ENCODE measurements around the gene NAALADL2. TPM values are rescaled to one million over a fixed set of nuclear protein-coding genes. Genes with fewer than 3 reads are reported as not detected.

The NAALADL2 gene
- total and polyA plus RNA-seq, 2 of the 13 experiments (the other 11 are each of a cell fraction or from before 2014, with no cell fraction given): 0.08 TPM; not detected in 1

DNA sequence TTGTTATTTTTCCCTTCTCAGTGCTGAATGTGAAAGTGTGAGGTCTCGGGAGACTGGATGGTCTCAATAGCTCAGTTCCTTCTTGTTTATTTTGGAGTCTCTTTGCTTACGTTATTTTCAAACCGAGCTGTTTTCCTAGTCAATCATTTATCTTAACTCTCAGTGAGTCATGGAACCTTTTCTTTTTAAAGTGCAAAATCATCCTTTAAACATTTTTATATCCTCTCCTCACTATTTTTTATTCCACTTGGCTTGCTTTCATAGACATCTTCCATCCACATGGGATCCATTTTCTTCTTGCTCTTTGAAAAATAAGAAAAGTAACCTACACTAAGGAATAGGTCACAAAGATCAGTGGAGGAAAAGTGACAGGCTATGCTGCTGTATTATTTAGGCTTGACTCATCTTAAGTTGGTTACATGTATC, 497.8 kb downstream of the NAALADL2 start (continued):
- no peak for TF ChIP-seq ZNF563 (CRISPR knock-in tag; IDR thresholded peaks at IDR 0.05)
- TF ChIP-seq, protein P1, sequence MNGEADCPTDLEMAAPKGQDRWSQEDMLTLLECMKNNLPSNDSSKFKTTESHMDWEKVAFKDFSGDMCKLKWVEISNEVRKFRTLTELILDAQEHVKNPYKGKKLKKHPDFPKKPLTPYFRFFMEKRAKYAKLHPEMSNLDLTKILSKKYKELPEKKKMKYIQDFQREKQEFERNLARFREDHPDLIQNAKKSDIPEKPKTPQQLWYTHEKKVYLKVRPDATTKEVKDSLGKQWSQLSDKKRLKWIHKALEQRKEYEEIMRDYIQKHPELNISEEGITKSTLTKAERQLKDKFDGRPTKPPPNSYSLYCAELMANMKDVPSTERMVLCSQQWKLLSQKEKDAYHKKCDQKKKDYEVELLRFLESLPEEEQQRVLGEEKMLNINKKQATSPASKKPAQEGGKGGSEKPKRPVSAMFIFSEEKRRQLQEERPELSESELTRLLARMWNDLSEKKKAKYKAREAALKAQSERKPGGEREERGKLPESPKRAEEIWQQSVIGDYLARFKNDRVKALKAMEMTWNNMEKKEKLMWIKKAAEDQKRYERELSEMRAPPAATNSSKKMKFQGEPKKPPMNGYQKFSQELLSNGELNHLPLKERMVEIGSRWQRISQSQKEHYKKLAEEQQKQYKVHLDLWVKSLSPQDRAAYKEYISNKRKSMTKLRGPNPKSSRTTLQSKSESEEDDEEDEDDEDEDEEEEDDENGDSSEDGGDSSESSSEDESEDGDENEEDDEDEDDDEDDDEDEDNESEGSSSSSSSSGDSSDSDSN (CRISPR knock-in tag; IDR thresholded peaks at IDR 0.05): no peak
- TF ChIP-seq ZNF772 (CRISPR knock-in tag; IDR thresholded peaks at IDR 0.05): no peak
- no peak for TF ChIP-seq RBM39 (IDR thresholded peaks at IDR 0.05; ENCODE audit: low read depth, low read length, poor library complexity, severe bottlenecking)

DNA sequence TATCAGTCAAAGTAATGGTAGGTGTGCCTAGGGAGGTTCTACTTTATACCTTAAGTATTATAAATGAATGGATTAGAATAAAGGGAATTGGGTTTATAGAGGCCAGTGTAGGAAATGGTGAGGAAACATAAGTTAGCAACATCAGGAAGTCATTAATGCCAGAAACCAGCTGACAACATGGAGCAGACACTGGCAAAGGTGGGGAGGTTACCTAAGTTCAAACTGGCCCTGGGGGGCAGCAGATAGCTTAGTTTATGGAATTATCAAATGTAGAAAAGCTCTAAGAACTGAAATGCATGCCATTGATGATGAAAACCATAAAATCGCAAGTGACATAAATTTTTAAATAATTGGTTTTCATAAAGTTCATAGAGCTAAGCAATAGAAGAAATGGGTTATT, 498.6 kb downstream of the NAALADL2 start:
- DNase-seq (ENCODE audit: low spot score) (no peak), ATAC-seq (no peak), FAIRE-seq (no peak)
- Histone ChIP-seq H3K9ac (ENCODE audit: insufficient read depth, low read depth, low read length) (no peak overlapping the region), H3K4me2 (ENCODE audit: low read depth, low read length) (no peak overlapping the region), H4K20me1 (ENCODE audit: insufficient read depth, low read length) (no peaks in the 10 kb centered on the region), H3K36me3 (replicated peaks in 1 of 2; ENCODE audit: control insufficient read depth in 1 of 2, insufficient read depth in 2 of 2, low read length in 2 of 2) (no peaks in the 10 kb centered on the region), H3K4me1 (ENCODE audit: insufficient read depth, low read length) (no peaks in the 10 kb centered on the region), H3K4me3 (replicated peaks in 1 of 3; ENCODE audit: insufficient read depth in 1 of 3, low read depth in 2 of 3, low read length in 3 of 3) (no peak overlapping the region), H3K27me3 (ENCODE audit: control insufficient read depth in 1 of 2, insufficient read depth in 2 of 2, low read length in 2 of 2) (no peaks in the 10 kb centered on the region), H3K79me2 (ENCODE audit: insufficient read depth, low read length) (no peaks in the 10 kb centered on the region), H3K27ac (ENCODE audit: extremely low read length, insufficient read depth, low read length) (no peak overlapping the region), H3K9me3 (ENCODE audit: low read length) (peaks cover 11% of the 10 kb centered on the region), H2AFZ (ENCODE audit: low read length) (no peak overlapping the region)
- in situ Hi-C loops (cut with HindIII; ENCODE audit: extremely low pct_ligation_motif_present, low pct_unique_long_range_greater_than_20kb): no loop called here
- POLR2A ChIA-PET: no interaction called here
- WGBS (ENCODE audit: low lambda C conversion rate): 48% methylated on average over 1 of the region's 1 CpG
- intact Hi-C loops (cut with micrococcal nuclease; ENCODE audit: unreplicated experiment): no loop called here
- TF ChIP-seq PAX8 (CRISPR knock-in tag; IDR thresholded peaks at IDR 0.05; ENCODE audit: borderline replicate concordance): no peak
- no peak for TF ChIP-seq HNRNPH1 (optimal IDR thresholded peaks at IDR 0.05; ENCODE audit: low read depth, low read length)
- TF ChIP-seq, protein P2, sequence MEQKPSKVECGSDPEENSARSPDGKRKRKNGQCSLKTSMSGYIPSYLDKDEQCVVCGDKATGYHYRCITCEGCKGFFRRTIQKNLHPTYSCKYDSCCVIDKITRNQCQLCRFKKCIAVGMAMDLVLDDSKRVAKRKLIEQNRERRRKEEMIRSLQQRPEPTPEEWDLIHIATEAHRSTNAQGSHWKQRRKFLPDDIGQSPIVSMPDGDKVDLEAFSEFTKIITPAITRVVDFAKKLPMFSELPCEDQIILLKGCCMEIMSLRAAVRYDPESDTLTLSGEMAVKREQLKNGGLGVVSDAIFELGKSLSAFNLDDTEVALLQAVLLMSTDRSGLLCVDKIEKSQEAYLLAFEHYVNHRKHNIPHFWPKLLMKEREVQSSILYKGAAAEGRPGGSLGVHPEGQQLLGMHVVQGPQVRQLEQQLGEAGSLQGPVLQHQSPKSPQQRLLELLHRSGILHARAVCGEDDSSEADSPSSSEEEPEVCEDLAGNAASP (CRISPR knock-in tag; IDR thresholded peaks at IDR 0.05; ENCODE audit: borderline replicate concordance): no peak
- BruUV-seq (replicated peaks): no TSS peak
- CTCF ChIA-PET (ENCODE audit: low intra/inter-chr PET ratio, low total read pairs): no interaction called here
